ENCODE results near the gene CDH13. TPM values are rescaled to one million over a fixed set of nuclear protein-coding genes. Genes with fewer than 3 reads are reported as not detected.

The CDH13 gene
- total and polyA plus RNA-seq, 2 experiments from 2014 or later = 1.2 to 1.5 TPM

DNA sequence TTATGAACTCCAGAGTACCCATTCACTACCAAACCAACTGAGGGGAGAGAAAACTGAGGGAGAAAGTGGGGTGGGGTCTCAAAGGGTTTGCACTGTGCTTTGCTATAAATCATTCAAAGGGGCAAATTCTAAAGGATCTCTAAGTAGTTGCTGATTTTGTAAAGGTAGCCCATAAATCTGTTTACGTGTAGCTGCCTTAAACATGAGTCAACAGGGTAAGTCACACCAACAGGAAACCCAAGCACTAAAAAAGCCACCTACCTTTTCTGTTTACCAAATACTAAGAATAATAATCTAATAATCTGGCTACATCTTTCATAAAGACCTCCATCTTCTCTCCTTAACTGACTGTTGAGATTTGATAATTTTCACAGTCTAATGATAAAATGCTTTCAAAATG, 1172.6 kb downstream of the CDH13 start:
- 60% methylated on average over 1 of the region's 1 CpG for WGBS (ENCODE audit: low lambda C conversion rate, missing lambda C conversion rate)
- no peaks in the 10 kb centered on the region for H4K20me1 ChIP-seq (ENCODE audit: insufficient read depth, poor library complexity, severe bottlenecking)
- no peak overlapping the region for H3K4me3 ChIP-seq
- no peak for DNase-seq (ENCODE audit: low spot score)
- H3K4me1 ChIP-seq (ENCODE audit: insufficient read depth) = no peaks in the 10 kb centered on the region
- H3K36me3 ChIP-seq (replicated peaks; ENCODE audit: insufficient read depth, low read depth) = no peaks in the 10 kb centered on the region
- no peak overlapping the region for H3K27ac ChIP-seq
- H2AFZ ChIP-seq = no peak overlapping the region
- TF ChIP-seq, protein P1, sequence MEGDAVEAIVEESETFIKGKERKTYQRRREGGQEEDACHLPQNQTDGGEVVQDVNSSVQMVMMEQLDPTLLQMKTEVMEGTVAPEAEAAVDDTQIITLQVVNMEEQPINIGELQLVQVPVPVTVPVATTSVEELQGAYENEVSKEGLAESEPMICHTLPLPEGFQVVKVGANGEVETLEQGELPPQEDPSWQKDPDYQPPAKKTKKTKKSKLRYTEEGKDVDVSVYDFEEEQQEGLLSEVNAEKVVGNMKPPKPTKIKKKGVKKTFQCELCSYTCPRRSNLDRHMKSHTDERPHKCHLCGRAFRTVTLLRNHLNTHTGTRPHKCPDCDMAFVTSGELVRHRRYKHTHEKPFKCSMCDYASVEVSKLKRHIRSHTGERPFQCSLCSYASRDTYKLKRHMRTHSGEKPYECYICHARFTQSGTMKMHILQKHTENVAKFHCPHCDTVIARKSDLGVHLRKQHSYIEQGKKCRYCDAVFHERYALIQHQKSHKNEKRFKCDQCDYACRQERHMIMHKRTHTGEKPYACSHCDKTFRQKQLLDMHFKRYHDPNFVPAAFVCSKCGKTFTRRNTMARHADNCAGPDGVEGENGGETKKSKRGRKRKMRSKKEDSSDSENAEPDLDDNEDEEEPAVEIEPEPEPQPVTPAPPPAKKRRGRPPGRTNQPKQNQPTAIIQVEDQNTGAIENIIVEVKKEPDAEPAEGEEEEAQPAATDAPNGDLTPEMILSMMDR (IDR thresholded peaks at IDR 0.05; ENCODE audit: poor library complexity) = no peak
- TF ChIP-seq EZH2 (IDR thresholded peaks at IDR 0.05; ENCODE audit: borderline replicate concordance) (no peak), EZH2phosphoT487 (IDR thresholded peaks at IDR 0.05; ENCODE audit: low read depth, severe bottlenecking, unreplicated experiment) (no peak)
- H3K27me3 ChIP-seq = peaks cover 7% of the 10 kb centered on the region
- H3K79me2 ChIP-seq = no peaks in the 10 kb centered on the region
- H3K9me2 ChIP-seq (replicated peaks; ENCODE audit: insufficient read depth) = no peaks in the 10 kb centered on the region
- no peak overlapping the region for H3K4me2 ChIP-seq
- H3K9me3 ChIP-seq (ENCODE audit: low read depth) = no peaks in the 10 kb centered on the region

DNA sequence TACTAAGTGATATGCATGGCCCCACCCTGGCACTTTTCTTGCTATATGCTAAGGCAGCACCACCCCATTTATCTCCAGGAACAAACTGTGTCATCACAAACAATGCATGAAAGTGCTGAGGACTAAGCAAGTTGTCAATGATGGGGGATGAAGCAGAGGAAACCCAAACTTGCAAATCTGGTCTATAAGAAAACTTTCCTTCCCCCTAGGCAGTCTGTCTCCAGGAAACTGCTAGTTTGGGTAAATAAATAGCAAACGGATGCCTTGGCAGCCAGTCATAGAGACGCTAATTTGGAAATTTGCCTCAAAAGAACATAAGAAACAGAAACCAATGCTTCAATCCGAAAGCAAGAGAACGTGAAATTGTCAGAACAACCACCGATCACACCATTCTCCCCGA, 1175.4 kb downstream of the CDH13 start:
- DNase-seq (ENCODE audit: low spot score) = peak; percentile 26
- Histone ChIP-seq H2AFZ (no peak overlapping the region), H3K27me3 (peaks cover 3% of the 10 kb centered on the region), H3K4me2 (peak overlapping the region; percentile 52), H4K20me1 (ENCODE audit: insufficient read depth, poor library complexity, severe bottlenecking) (no peaks in the 10 kb centered on the region), H3K27ac (no peak overlapping the region), H3K79me2 (no peaks in the 10 kb centered on the region), H3K9me3 (ENCODE audit: low read depth) (no peaks in the 10 kb centered on the region), H3K4me3 (no peak overlapping the region), H3K36me3 (replicated peaks; ENCODE audit: insufficient read depth, low read depth) (no peaks in the 10 kb centered on the region), H3K9me2 (replicated peaks; ENCODE audit: insufficient read depth) (no peaks in the 10 kb centered on the region), H3K4me1 (ENCODE audit: insufficient read depth) (no peaks in the 10 kb centered on the region)
- 37% methylated on average over 6 of the region's 6 CpGs for WGBS (ENCODE audit: low lambda C conversion rate, missing lambda C conversion rate)
- TF ChIP-seq EZH2phosphoT487 (IDR thresholded peaks at IDR 0.05; ENCODE audit: low read depth, severe bottlenecking, unreplicated experiment) (no peak), EZH2 (IDR thresholded peaks at IDR 0.05; ENCODE audit: borderline replicate concordance) (no peak)
- TF ChIP-seq, protein P1 (IDR thresholded peaks at IDR 0.05; ENCODE audit: poor library complexity) = no peak

DNA sequence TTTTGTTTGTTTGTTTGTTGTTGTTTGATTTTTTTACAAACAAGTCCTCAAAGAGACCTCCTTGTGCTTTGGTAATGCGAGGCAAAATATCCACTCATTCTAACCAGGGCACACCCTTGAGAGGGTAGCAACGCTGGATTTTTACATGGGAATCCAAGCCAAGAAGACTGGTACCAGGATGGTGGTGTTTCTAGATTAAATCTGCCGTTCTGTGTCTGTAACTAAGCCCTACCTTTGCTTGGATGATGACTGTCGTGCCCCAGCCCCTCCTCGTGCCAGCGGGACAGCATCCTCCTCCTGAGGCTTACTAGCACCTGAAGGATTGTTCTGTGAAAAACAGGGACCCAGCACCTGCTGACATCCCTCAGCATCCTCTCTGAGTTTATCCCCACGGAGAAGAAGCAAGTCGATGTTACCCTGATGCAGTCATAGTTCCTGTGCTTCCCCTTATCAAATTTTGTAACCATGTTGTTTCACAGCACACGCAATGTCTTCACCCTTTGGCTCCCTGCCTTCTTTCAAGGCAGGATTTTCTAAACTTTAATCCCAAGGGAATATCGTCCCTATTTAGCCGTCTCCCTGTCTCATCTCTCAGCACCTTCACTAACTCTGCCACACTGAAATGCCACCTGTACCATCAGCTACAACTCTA, 1175.9 kb downstream of the CDH13 start:
- DNase-seq (ENCODE audit: low spot score) = no peak
- no peaks in the 10 kb centered on the region for H3K9me3 ChIP-seq (ENCODE audit: low read depth)
- no peaks in the 10 kb centered on the region for H4K20me1 ChIP-seq (ENCODE audit: insufficient read depth, poor library complexity, severe bottlenecking)
- H3K27me3 ChIP-seq = no peaks in the 10 kb centered on the region
- TF ChIP-seq EZH2 (IDR thresholded peaks at IDR 0.05; ENCODE audit: borderline replicate concordance) (no peak), EZH2phosphoT487 (IDR thresholded peaks at IDR 0.05; ENCODE audit: low read depth, severe bottlenecking, unreplicated experiment) (no peak)
- TF ChIP-seq, protein P1 (IDR thresholded peaks at IDR 0.05; ENCODE audit: poor library complexity) = no peak
- no peaks in the 10 kb centered on the region for H3K79me2 ChIP-seq
- H3K4me2 ChIP-seq = peak overlapping the region; percentile 52
- H3K4me3 ChIP-seq = no peak overlapping the region
- H3K9me2 ChIP-seq (replicated peaks; ENCODE audit: insufficient read depth) = no peaks in the 10 kb centered on the region
- no peak overlapping the region for H3K27ac ChIP-seq
- no peaks in the 10 kb centered on the region for H3K36me3 ChIP-seq (replicated peaks; ENCODE audit: insufficient read depth, low read depth)
- H3K4me1 ChIP-seq (ENCODE audit: insufficient read depth) = no peaks in the 10 kb centered on the region
- 63% methylated on average over 10 of the region's 11 CpGs for WGBS (ENCODE audit: low lambda C conversion rate, missing lambda C conversion rate)
- H2AFZ ChIP-seq = no peak overlapping the region

Measured in hepatocyte (in vitro differentiated cells).